ENCODE measurements around the gene TLCD3A.
A peak's percentile ranks its signal among the peaks of the same experiment; 100 is the strongest.
"Not testable (repeated sequence)": the region's sequence is repeated elsewhere in the genome, so short reads cannot be mapped to it uniquely, and the experiment has no call there.

Gene TLCD3A

DNA sequence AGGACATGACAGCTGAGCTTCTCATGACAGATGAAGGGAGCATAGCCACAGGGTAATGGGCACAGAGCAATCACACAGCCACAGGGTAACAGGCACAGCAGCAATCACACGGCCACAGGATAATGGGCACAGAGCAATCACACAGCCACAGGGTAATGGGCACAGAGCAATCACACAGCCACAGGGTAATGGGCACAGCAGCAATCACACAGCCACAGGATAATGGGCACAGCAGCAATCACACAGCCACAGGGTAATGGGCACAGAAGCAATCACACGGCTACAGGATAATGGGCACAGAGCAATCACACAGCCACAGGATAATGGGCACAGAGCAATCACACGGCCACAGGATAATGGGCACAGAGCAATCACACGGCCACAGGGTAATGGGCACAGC lies 16.2 kb downstream of the TLCD3A start:
- not testable (repeated sequence) for DNase-seq (ENCODE audit: low read depth in 1 of 2, low spot score in 1 of 2)

DNA sequence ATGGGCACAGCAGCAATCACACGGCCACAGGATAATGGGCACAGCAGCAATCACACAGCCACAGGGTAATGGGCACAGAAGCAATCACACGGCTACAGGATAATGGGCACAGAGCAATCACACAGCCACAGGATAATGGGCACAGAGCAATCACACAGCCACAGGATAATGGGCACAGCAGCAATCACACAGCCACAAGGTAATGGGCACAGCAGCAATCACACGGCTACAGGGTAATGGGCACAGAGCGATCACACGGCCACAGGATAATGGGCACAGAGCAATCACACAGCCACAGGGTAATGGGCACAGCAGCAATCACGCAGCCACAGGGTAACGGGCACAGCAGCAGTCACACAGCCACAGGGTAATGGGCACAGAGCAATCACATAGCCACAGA lies 17.0 kb downstream of the TLCD3A start:
- not testable (repeated sequence) for DNase-seq (ENCODE audit: low read depth in 1 of 2, low spot score in 1 of 2)

DNA sequence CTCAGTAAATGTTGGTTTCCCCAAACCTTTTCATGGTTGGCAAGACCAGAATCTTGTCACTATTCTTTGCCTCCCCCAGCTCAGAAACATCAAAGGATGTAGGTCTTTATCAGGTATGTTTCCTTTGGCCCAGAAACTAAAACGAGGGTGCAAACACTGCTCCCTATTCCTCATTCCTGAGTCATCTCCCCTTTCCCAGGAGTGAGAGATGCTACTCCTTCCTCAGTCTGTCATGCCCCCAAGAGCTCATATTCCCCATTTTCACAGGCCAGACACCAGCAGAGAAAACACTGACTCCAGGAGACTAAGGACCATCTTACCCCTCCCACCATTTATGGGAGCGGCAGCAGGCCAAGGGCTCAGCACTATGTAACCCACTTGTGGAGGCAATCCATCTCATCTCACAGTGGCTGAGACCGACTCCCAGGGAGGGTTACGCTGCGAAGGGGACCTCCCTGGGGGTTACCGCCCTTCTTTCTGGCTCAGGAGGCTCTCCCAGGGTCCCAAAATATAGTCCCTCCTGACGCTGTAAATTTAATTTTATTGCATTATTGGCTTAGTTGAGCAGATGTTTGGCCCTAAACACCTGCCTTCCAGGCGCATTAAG lies 18.1 kb downstream of the TLCD3A start:
- DNase-seq (ENCODE audit: low read depth in 1 of 2, low spot score in 1 of 2): no peak

DNA sequence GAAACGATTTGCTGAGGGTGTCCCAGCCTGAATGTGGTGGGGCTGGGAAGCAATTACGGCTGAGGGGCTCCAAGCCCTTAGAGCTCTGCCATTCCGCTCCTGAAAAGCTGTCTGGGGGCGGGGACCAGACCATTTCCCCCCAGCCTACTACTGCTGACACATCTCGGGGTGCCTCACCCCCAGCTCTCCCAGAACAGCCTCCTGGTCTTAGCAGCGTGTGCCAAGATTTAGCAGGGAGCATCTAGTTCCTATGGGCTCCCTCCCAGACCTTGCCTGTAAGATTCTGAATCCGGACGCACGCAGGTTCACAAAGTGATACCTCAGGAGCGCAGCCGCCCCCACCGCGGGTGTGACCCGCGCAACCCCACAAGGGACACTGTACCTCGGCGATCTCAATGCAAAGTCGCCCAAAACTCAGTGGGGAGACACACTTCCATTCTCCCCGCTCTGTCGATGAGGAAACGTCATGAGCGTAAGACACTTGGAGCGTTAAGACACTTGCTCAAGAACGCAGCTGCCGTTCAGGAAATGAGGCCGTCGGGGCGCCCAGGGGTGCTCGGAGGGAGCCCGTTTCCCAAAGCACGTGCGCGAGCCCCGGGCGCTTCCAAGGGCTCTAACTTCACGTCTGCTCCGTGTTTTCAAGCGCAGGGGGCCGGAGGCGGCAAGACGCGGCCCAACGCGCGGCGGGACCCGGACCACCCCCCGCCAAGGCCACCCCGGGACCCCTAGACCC lies 19.0 kb downstream of the TLCD3A start:
- peak in 1 of 2 donors; percentile 31 for DNase-seq (ENCODE audit: low read depth in 1 of 2, low spot score in 1 of 2)

DNA sequence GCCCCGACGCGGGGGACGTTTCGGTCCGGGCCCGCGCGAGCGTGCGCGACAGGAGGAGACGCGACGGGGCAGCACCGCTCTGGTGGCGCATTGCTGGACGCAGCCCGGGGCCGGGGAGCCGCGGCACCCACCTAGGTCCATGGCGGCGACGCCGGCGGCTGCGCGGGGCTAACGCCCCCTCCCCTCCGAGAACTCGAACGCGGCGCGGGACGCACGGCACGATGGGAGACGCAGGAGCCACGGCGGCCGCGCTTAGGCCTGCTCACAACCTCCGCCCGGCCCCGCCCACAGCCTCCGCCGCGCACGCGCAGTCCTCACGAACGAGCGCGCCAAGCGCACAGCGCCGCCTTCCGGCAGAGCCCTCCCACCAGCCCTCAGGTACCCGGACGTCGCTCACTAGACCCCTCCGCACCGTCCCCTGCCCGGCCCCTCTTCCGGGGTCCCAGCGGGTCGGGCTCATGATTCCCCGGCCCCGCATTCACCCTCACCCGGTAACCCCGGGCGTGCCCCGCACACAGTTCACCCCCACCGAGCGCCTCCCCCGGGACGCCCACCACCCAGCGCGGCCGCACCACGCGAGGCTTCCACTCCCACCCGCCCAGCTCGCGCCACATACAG lies 19.7 kb downstream of the TLCD3A start, which contains the start of gene GEMIN4:
TSS of gene GEMIN4 (minus strand) at position 263 of the 618 bp plus-strand sequence. CDS start at position 141, 122 bp downstream.
- peak; percentile 95 to 100 for DNase-seq (ENCODE audit: low read depth in 1 of 2, low spot score in 1 of 2)

DNA sequence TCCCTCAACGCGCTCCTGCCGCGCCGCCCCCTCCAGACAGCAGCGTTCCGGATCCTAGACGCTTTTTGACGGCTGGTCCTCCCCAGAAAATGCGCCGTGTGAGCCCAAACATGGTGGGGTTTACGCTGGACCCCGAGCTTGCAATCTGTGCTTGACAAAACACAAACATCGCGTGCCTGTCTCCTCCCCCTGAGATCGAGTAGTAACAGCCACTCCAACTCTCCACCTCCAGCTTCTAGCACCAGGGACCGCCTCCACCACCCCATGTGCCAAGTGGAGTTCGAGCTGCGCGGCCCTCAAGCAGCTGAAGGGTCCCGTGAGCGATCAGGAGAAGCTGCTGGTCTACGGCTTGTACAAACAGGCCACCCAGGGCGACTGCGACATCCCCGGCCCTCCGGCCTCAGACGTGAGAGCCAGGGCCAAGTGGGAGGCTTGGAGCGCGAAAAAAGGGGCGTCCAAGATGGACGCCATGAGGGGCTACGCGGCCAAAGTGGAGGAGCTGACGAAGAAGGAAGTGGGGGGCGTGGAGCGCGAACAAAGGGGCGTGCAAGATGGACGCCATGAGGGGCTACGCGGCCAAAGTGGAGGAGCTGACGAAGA lies 20.3 kb downstream of the TLCD3A start:
- peak in 1 of 2 donors; percentile 17 for DNase-seq (ENCODE audit: low read depth in 1 of 2, low spot score in 1 of 2)

DNA sequence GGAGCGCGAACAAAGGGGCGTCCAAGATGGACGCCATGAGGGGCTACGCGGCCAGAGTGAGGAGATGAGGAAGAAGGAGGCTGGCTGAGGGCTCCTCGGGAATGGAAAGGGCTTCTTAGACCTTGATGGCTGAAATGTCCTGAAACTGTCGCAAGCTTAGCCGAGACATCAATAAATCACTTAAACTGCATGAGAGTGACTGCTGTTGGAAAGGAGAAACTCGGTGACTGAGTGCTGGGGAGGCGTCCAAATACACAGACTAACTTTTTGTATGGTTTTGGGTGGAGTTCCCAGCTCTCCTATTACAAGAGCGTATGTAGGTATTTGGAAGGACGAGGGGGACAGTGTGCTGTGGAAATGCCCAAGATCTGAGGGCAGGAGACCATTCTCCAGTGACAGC lies 21.0 kb downstream of the TLCD3A start:
- DNase-seq (ENCODE audit: low read depth in 1 of 2, low spot score in 1 of 2): no peak

DNA sequence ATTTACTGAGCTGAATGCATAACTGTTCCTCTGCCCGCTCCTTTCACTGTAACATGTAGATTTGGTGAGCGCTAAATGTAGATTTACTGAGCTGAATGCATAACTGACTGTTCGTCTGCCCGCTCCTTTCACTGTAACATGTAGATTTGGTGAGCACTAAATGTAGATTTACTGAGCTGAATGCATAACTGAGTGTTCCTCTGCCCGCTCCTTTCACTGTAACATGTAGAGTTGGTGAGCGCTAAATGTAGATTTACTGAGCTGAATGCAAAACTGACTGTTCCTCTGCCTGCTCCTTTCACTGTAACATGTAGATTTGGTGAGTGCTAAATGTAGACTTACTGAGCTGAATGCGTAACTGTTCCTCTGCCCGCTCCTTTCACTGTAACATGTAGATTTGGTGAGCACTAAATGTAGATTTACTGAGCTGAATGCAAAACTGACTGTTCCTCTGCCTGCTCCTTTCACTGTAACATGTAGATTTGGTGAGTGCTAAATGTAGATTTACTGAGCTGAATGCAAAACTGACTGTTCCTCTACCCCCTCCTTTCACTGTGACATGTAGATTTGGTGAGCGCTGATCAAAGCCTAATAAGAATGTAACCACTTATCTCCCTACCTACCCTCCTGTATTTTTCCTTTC lies 23.0 kb downstream of the TLCD3A start:
- not testable (repeated sequence) for DNase-seq (ENCODE audit: low read depth in 1 of 2, low spot score in 1 of 2)

DNA sequence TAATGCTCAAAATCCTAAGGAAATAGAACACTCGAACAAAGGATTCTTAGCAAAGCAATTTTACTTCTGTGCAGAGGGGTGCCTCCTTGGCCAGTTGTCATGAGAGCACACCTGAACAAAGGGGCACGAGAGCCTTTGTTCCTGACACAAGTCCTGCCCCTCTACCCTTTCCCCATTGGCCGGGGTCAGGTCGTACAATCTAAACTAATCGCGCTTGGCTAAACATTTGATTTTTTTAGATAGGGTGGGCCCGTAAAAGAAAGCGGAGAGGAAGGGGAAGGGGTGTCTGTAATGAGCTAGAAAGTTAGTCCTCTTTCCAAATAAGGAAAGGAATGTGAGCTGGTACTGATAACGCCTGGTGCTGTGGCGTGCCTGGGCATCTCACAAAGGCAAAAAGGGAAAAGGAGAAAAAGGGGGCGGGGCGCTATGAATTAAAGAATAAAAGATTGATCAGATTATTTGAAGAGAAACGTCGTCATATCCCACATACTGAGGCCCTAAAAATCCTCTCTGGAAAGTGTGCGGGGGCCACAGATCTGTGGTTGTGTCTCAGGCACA lies 23.7 kb downstream of the TLCD3A start:
- not testable (repeated sequence) for DNase-seq (ENCODE audit: low read depth in 1 of 2, low spot score in 1 of 2)

DNA sequence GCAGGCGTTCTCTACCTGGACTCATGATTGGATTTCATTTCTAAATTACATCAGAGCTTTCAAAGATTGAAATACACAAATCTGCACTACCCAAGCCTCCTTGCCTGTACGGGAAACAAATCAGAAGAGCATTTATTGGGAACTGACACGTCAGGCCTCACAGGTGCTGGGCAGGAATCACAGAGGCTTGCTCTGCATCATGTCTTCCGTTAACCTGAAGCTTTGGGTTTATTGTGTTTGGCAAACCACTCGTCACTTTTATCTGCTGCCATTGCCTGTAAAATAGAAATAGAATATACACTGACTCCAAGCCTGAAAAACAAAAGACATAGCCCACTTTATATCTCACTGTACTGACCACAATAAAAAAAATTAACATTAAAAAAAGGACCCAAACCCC lies 27.6 kb downstream of the TLCD3A start:
- no peak for DNase-seq (ENCODE audit: low read depth in 1 of 2, low spot score in 1 of 2)

DNA sequence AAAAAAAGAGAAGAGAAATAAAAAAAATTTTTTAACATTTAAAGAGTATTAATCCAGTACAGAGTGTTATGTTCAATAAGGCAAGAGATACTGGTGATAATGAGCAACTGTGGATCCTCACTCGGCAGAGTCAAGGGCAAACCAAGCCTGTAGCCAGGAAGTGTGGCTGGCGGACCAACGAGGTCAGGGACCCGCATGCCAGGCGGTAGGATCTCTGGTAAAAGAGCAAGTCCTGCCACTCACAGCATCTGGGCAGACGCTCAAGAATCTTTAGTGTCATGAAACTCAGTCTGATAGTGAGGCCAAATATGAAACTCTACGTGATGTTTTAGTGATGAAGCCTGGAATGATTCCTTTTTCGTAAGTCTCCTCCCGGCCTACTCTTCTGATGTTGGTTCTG lies 28.0 kb downstream of the TLCD3A start:
- no peak for DNase-seq (ENCODE audit: low read depth in 1 of 2, low spot score in 1 of 2)

DNA sequence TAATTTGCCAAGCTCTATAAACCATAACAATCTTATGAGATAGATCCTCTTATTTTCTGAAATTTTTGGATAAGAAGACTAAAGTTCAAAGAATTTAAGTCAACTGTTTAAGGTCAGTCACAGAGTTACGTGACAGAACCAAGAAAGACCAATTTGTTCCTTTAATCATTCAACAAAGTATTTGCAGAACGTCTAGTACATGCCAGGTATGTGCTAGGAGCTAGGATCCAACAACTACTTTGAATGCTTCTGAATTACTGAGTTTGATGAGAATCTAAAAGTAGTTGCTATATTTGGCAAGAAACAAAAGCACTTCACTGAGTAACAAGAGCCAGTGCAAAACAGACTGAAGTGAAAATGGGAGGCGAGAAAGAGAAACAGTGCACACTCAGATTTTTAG lies 34.7 kb downstream of the TLCD3A start:
- DNase-seq (ENCODE audit: low read depth in 1 of 2, low spot score in 1 of 2): no peak

DNA sequence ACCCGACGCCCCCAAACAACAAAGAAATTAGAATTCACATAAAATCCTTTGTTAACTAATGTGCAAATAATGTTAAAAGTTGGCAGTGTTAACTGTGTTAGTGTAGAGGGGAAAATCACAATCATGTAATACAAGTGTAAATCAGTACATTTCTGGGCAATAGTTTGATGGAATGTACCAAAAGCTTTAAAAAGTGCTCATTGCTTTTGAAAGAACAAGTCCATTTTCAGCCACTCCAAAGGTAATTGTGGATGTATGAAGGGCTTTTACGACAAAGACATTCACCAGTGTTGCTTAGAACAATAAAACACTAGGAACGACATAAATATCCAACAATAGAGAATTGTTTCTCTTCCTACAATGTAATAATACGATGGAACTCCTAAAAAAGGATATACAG lies 40.6 kb downstream of the TLCD3A start:
- no peak for DNase-seq (ENCODE audit: low read depth in 1 of 2, low spot score in 1 of 2)

DNA sequence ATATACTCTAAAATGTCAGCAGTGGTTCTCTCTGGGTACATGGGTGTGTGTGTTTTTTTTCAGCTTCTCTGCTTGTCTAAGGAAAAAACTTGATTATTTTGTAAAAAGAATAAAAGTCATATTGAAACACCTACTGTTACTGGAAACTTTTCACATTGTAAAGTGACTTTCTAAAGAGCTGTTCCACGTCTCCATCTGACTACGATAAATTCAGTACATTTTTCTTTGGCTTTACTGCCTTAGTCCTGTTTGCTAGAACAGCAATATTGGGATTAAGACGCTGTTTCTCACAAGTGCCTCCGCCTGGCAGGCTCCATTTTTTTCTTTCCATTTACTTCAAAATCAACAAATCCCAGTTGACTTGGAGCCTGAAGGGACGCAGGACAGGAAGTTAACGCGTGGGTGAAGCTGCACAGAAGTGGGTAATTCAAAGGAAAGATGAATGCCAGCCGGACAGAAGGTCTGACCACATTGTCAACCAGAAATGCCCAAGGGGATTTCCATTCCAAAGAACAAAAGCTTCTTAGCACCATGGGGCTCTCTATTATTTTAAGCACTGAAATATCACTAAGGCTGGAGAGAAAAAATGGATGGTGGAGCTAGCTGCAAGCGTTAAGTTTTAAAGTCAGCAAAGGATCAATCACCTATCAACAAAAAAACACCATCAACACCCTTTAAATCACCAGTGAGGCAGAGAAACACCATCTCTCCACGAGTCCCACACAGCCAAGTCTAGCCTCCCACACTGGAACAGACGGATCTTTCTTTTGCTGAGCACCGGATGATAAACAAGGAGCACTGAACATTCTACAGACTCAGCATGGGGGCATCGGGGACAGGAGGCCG lies 41.3 kb downstream of the TLCD3A start:
- no peak for DNase-seq (ENCODE audit: low read depth in 1 of 2, low spot score in 1 of 2)

DNA sequence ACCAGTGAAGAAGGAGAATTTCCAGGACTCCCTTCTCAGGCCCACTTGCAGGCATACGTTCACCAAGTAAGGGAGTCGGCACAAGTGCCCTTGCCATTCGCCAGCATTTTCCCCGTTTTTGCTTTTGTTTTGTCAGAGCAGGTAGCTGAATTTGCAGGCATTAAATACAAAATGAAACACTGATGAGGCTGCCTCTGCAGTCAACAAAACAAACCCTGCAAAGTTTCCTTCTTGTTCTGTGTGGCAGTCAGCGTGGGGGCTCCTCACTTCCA lies 41.9 kb downstream of the TLCD3A start:
- DNase-seq (ENCODE audit: low read depth in 1 of 2, low spot score in 1 of 2): no peak

DNA sequence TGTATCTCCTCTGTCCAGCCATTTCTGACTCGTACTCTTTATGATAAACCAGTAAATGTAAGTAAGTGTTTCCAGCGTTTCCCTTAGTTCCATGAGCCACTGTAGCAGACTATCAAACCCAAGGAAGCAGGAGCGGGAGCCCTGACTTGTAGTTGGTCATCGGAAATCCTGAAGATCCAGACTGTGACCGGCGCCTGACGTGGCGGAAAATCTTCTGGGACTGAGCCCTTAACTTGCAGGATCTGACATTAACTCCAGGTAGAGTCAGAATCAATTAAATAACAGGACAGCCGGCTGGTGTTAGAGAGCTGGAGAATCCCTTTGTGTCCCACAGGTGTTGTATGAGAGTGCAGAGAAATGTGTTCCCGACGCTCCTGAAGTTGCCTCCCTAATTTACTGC lies 45.7 kb downstream of the TLCD3A start:
- DNase-seq (ENCODE audit: low read depth in 1 of 2, low spot score in 1 of 2): no peak

DNA sequence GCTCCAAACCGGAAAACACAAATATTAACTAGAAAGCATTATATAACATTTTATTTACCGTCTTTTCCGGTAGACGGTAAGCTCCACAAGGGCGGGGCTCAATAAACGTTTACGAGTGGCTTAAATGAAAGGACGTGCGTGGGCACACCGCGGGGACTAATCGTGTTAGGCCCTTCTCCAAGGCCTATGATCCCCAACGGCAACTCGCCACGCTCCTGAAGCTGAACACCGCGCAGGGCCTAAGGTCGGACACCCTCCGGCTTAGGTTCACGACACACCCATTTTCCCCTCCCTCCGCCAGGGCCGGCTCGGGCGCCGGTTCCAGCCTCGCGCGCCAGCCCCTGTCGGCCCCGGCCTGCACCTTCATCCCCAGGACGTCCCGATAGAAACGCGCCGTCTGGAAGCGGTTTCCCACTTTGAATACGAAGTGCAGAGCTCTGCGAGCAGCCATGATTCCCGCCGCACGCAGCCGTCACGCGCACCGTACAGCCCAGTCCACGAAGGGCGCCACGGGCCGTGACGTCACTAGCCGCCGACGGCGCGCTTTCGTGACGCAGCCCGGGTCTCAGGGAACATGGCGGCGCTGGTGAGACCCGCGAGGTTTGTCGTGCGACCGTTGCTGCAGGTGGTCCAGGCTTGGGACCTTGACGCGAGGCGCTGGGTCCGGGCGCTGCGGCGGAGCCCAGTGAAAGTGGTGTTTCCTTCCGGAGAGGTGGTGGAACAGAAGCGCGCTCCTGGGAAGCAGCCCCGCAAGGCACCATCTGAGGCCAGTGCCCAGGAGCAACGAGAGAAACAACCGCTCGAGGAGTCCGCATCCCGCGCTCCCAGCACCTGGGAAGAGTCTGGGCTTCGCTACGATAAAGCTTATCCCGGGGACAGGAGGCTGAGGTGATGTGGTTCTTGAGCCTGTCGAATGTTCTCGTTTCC lies 49.7 kb downstream of the TLCD3A start, which contains the start of the genes GLOD4 and MRM3:
TSS of gene GLOD4 (minus strand) at position 476 of the 927 bp plus-strand sequence. CDS start at position 451, 25 bp downstream.
TSS of gene MRM3 (plus strand) at position 549 of the 927 bp plus-strand sequence. CDS start at position 575, 26 bp downstream.
- DNase-seq (ENCODE audit: low read depth in 1 of 2, low spot score in 1 of 2): peak; percentile 91 to 97

DNA sequence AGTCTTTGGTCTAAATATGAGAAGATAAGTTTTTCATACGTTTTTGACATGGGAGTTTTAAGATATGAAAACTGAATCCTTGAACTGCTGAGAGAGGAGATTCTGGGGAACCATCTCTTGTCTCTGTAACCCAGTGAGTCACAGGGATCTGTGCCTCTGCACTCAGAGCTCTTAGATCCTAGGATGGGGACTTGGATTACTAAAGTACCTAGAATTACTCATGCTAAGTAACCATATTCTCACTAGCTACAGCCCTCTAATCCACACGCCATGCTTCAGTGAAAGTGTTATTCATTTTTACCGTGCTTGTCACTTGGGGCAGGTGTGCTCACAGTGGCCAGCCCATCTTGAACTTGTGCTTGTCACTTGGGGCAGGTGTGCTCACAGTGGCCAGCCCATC lies 51.7 kb downstream of the TLCD3A start:
- no peak for DNase-seq (ENCODE audit: low read depth in 1 of 2, low spot score in 1 of 2)

DNA sequence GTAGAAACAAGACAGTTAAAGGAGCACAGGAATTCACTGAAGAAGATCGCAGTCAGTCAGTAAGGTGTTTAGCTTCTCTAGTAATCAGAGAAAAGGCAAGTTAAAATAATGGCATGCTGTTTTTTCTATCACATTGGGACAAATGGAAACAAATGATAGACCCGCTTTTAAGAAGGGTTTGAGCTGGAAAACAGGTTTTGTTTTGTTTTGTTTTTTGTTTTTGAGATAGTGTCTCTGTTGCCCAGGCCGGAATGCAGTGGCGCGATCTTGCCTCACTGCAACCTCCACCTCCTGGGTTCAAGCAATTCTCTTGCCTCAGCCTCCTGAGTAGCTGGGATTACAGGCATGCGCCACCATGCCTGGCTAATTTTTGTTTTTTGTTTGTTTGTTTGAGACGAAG lies 53.5 kb downstream of the TLCD3A start:
- DNase-seq (ENCODE audit: low read depth in 1 of 2, low spot score in 1 of 2): not testable (repeated sequence)

Data from activated CD4-positive, alpha-beta T cell treated with anti-CD3 and anti-CD28 coated beads, Interleukin-2, amount 50 U/mL, for 24 hours (primary cell).